Measurements from ENCODE around the gene DNAJB6.

GRCh38 chr7:157318015-157318706, 18.6 kb upstream of the DNAJB6 start:
- TF ChIP-seq MAX (IDR thresholded peaks at IDR 0.05) (no peak), REST (IDR thresholded peaks at IDR 0.05; ENCODE audit: low read depth) (no peak), TCF12 (IDR thresholded peaks at IDR 0.05; ENCODE audit: low read depth) (no peak), TAF1 (IDR thresholded peaks at IDR 0.05; ENCODE audit: low read depth) (no peak), FOXM1 (IDR thresholded peaks at IDR 0.05; ENCODE audit: borderline replicate concordance, low read depth) (no peak), CEBPB (IDR thresholded peaks at IDR 0.05) (no peak), EP300 (IDR thresholded peaks at IDR 0.05; ENCODE audit: borderline replicate concordance) (no peak), RAD21 (IDR thresholded peaks at IDR 0.05; ENCODE audit: low read depth) (no peak), TEAD4 (IDR thresholded peaks at IDR 0.05) (no peak), EGR1 (IDR thresholded peaks at IDR 0.05) (no peak), CREB1 (IDR thresholded peaks at IDR 0.05; ENCODE audit: low read depth) (no peak), YY1 (IDR thresholded peaks at IDR 0.05; ENCODE audit: low read depth) (no peak)
- TF ChIP-seq, protein P1, sequence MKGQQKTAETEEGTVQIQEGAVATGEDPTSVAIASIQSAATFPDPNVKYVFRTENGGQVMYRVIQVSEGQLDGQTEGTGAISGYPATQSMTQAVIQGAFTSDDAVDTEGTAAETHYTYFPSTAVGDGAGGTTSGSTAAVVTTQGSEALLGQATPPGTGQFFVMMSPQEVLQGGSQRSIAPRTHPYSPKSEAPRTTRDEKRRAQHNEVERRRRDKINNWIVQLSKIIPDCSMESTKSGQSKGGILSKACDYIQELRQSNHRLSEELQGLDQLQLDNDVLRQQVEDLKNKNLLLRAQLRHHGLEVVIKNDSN (IDR thresholded peaks at IDR 0.05) = no peak
